Urothelium cell line (cell line): ENCODE measurements around the gene RBM47.

Experiments
- DNase-seq: peaks from one replicate; pipeline ENCODE4 v3.0.0; 2011; ENCODE audit warnings: low spot score, mixed read lengths
- FAIRE-seq: peaks from 2 replicates; lab custom pipeline; 2011; peaks lifted over from hg19 to GRCh38; lab: Jason Lieb, UNC

RBM47 gene

GRCh38 chr4:40389986-40390385, 239.7 kb downstream of the RBM47 start:
- DNase-seq (no peak), FAIRE-seq (no peak)

GRCh38 chr4:40388239-40388638, 241.4 kb downstream of the RBM47 start:
- DNase-seq (no peak), FAIRE-seq (no peak)

GRCh38 chr4:40380647-40381046, 249.0 kb downstream of the RBM47 start:
- DNase-seq: no peak
- FAIRE-seq: no peak

GRCh38 chr4:40379248-40379647, 250.4 kb downstream of the RBM47 start:
- FAIRE-seq (no peak), DNase-seq (no peak)

- FAIRE-seq (peak; percentile 92), DNase-seq (no peak)
These were observed 251.0 kb downstream of the RBM47 start for GRCh38 chr4:40378619-40379018.

- FAIRE-seq: no peak
- DNase-seq: no peak
These were observed 251.9 kb downstream of the RBM47 start for GRCh38 chr4:40377512-40378365.

GRCh38 chr4:40375620-40376019, 254.0 kb downstream of the RBM47 start:
- DNase-seq: no peak
- no peak for FAIRE-seq

- no peak for FAIRE-seq
- DNase-seq: no peak
These were observed 254.6 kb downstream of the RBM47 start for GRCh38 chr4:40375095-40375494.

GRCh38 chr4:40373636-40374035, 256.0 kb downstream of the RBM47 start:
- no peak for DNase-seq

More at GRCh38 chr4:40373636-40374035, 256.0 kb downstream of the RBM47 start:
- FAIRE-seq: no peak
